ENCODE measurements around the gene LPCAT2.

The LPCAT2 gene, protein sequence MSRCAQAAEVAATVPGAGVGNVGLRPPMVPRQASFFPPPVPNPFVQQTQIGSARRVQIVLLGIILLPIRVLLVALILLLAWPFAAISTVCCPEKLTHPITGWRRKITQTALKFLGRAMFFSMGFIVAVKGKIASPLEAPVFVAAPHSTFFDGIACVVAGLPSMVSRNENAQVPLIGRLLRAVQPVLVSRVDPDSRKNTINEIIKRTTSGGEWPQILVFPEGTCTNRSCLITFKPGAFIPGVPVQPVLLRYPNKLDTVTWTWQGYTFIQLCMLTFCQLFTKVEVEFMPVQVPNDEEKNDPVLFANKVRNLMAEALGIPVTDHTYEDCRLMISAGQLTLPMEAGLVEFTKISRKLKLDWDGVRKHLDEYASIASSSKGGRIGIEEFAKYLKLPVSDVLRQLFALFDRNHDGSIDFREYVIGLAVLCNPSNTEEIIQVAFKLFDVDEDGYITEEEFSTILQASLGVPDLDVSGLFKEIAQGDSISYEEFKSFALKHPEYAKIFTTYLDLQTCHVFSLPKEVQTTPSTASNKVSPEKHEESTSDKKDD

GRCh38 chr16:55508941-55509931 is at the start of gene LPCAT2:
Gene LPCAT2 (plus strand): TSS chr16:55509072. CDS start chr16:55509182, 110 bp downstream.
- peak; percentile 1 for DNase-seq

- no peak for DNase-seq
Measured at GRCh38 chr16:55462241-55462640, 46.6 kb upstream of the LPCAT2 start.

DNA sequence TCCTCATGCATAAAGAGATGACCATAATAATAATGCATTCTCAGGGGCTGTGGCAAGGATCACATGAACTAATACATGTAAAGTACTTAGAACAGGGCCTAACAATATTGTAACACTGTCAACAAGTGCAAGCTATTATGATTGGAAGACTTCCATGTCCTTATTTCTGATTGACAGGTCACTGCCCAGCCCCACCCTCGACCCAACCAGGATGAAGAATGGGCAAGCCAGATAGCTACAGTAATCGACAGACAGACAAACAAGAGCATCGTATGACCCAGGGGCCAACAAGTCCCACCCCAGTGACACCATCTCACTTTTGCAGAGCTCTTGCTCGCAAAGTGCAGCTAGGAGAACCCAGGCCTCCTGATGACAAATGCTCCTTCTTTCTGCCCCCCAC is 44.5 kb upstream of the LPCAT2 start:
- no peak for DNase-seq

DNA sequence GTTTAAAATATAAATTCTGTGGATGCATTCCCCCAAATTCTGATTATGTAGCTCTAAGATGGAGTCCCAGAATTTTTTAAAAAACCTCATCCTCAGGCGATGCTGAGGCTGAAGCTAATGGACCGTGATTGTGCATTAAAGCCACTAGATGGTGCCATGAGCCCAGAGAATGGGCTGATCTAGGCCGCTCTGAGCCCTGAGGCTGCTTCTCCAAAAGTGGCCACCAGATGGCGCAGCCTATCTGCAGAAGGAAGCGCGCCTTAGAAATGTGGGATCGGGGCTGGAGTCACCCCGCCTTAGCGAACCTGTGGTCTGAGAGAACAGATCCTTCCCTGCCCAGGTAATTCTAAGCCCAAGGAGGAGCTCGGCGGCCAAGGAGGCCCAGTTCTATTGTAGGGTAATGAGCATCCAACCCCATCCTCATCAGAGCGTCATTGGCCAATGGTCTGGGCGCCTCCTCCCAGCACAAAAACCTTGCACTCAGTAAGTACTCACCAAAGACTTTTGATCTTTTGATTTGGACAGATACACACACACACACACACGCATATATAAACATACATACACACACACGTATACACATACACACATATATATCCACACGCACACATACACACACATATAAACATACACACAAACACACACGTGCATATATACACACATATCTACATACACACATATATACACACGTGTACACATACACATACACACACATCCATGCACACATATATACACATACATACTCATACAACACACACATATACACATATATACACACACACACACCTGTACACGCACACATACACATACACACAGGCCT is 43.6 kb upstream of the LPCAT2 start:
- DNase-seq: peak; percentile 13

DNA sequence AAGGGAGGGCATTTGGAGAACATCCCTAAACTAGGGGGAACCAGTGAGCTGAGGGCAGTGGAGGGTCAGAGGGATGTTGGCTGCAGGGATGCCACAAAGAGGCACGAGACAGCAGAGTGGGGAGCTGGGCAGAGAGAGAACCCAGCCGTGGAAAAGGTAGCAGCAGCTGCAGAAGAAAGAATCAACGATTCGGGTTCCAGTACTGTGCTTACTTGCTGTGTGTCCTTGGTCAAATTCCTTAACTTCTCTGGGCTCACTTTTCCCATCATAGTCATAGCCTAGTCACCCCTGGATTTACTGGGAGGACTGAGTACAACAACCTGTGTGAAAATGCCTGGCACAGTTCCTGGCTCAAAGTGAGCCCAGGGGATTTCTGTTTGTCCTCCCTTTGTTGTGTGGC is 42.7 kb upstream of the LPCAT2 start:
- no peak for DNase-seq

DNA sequence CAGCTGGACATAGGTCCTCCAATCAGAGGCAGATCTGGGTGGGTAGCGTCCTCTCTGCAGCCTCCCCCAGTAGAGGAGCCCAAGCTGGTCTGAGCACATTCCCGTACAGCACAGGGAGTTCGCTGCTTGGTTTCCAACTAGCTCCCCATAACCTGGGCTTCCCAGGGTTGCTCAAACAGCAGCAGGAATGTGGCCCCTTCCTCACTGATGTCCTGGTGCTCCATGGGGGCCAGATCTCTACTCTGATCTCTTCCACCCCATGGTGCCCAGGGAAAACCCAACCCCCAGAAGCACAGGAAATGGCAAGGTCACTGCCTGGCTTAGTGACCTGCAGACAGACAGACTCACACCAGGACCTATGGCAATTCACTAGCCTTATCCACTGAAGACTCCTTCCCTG is 41.0 kb upstream of the LPCAT2 start:
- no peak for DNase-seq

GRCh38 chr16:55468352-55468990 is 40.4 kb upstream of the LPCAT2 start:
- DNase-seq: no peak

GRCh38 chr16:55469821-55470532 is 38.9 kb upstream of the LPCAT2 start:
- DNase-seq: no peak

- no peak for DNase-seq
Measured at GRCh38 chr16:55470533-55471371, 38.1 kb upstream of the LPCAT2 start.

DNA sequence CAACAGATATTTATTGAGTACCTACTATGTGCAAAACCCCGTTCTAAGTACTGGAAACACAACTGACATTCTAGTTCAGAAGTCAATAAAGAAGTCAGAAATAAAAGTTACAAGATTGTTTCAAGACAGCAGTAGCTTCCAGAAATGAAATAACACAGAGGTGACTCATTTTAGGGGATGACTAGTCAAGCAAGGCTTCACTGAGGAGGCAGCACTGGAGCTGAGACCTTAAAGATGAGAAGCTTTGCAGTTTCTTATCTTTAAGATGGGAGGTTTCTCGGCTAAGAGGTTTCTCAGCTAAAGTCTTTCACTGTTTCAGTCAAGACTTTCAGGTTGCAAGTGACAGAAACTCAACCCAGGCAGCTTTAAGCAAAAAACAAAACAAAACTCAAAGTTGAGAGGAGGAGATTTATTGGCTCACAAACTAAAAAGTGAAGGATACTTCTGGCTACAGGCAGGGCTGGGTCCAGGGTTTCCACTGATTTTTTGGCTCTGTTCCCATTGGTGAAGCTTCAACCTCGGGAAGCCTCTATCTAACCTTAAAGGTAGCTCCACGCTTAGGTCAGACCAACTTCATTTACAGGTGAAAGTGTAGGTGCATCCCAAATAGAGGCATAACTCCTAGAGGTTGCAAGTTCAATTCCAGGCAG is 37.3 kb upstream of the LPCAT2 start:
- DNase-seq: no peak

DNA sequence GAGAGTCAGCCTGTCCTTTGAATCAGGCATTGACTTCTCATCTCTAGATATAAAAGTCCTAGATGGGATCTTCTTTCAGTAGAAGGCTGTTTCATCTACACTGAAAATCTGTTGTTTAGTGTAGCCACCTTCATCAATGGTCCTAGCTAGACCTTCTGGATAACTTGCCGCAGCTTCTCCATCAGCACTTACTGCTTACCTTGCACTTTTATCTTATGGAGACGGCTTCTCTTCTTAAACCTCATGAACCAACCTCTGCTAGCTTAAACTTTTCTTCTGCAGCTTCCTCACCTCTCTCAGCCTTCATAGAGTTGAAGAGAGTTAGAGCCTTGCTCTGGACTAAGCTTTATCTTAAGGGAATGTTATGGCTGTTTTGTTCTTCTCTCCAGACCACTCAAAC is 35.3 kb upstream of the LPCAT2 start:
- DNase-seq: no peak

GRCh38 chr16:55474821-55475220 is 34.1 kb upstream of the LPCAT2 start:
- DNase-seq: no peak

- no peak for DNase-seq
Measured at GRCh38 chr16:55475919-55476318, 33.0 kb upstream of the LPCAT2 start.

DNA sequence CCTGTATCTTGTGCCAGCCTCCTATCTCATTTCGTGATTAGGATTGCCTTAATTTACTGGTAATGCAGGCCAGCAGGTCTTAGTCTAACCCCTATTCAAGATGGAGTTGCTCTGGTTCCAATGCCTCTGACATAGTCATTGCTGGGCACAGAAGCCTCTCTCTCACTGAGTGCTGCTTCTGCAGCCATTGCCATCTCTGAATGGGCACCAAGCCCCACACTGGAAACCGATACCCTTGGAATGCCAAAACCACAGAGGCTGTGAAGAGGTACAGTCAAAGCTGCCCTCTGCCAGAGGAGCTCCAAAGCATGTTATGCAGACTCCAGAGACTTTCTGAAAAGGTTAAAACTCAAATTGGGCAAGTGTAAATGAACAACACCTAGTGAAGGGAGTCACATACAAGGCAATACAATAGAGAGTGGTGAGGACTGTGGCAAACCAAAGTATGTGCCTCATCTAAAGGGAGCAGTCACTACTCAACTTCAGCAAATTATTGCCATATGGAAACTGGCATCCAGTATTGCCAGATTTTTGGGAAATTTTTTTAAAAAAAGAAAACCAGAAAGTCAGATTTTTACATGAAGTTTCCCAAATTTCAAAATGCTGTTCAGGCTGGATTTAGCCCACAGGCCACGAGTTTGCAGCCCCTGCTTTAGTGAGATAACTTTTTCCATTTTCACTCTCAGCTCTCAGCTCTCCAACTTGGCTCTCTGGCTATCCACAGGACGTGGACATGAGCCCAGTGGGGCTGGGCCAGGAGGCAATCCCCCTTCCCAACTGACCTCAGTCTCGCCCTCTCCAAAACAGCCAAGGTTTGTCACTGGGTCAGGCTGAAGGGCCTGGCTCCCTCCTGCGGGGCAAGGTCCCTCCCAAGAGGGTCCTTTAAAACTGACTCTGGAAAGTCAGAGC is 32.0 kb upstream of the LPCAT2 start:
- no peak for DNase-seq

DNA sequence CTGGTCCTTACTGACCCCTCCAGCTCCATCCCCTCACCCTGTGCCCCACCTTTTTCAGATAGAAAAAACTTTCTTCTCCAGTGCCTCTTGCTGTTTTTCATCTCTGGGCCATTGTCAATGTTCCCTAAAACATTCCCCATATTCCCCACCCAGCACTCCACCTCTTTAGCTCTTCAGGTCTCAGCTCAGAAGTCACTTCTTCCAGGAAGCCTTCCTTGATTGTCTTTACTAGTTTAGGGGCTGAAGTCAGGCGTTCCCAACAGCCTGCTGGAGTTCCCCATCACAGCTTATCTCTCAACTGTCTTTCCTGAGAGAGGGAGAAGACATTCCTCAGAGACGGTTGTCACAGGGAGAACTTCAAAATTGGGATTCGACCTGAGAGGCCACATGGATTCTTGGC is 31.1 kb upstream of the LPCAT2 start:
- DNase-seq: no peak

- no peak for DNase-seq
Measured at GRCh38 chr16:55478827-55479429, 29.9 kb upstream of the LPCAT2 start, which contains the start of gene MMP2. Gene MMP2 (plus strand): TSS chr16:55479198. CDS start chr16:55479480, 282 bp downstream.

DNA sequence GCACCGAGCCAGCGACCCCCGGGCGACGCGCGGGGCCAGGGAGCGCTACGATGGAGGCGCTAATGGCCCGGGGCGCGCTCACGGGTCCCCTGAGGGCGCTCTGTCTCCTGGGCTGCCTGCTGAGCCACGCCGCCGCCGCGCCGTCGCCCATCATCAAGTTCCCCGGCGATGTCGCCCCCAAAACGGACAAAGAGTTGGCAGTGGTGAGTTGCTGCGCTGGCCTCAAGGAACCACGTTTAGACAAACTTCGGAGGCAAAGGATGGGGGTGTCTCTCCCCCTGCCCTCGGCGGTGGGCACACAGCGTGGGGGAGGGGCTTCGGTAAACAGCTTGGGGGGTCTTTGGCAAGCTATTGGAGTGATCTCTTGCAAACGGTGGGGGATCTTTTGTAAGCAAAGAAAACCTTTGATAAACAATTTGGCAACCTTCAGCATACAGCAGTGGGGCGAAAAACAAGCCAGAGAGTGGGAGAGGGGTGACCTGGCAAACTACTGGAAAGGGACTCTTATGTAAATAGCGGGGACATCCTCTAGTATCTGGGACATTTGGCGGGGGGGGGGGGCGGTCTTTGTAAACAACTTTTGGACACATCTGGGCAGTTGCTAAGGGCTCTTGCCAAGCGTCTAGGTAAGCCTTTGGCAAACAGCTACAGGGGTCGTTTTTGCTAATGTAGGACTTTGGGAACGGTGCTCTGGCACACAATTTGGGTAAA is 29.3 kb upstream of the LPCAT2 start:
- DNase-seq: no peak
